DMS79 (cell line): Measurements from ENCODE around the gene DNTTIP2.
"Not testable (repeated sequence)": the region's sequence is repeated elsewhere in the genome, so short reads cannot be mapped to it uniquely, and the experiment has no call there.

Source experiments
- DNase-seq: peaks from one replicate; lab custom pipeline; 2025; lab: John Stamatoyannopoulos, UW

The DNTTIP2 gene, protein sequence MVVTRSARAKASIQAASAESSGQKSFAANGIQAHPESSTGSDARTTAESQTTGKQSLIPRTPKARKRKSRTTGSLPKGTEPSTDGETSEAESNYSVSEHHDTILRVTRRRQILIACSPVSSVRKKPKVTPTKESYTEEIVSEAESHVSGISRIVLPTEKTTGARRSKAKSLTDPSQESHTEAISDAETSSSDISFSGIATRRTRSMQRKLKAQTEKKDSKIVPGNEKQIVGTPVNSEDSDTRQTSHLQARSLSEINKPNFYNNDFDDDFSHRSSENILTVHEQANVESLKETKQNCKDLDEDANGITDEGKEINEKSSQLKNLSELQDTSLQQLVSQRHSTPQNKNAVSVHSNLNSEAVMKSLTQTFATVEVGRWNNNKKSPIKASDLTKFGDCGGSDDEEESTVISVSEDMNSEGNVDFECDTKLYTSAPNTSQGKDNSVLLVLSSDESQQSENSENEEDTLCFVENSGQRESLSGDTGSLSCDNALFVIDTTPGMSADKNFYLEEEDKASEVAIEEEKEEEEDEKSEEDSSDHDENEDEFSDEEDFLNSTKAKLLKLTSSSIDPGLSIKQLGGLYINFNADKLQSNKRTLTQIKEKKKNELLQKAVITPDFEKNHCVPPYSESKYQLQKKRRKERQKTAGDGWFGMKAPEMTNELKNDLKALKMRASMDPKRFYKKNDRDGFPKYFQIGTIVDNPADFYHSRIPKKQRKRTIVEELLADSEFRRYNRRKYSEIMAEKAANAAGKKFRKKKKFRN

DNA sequence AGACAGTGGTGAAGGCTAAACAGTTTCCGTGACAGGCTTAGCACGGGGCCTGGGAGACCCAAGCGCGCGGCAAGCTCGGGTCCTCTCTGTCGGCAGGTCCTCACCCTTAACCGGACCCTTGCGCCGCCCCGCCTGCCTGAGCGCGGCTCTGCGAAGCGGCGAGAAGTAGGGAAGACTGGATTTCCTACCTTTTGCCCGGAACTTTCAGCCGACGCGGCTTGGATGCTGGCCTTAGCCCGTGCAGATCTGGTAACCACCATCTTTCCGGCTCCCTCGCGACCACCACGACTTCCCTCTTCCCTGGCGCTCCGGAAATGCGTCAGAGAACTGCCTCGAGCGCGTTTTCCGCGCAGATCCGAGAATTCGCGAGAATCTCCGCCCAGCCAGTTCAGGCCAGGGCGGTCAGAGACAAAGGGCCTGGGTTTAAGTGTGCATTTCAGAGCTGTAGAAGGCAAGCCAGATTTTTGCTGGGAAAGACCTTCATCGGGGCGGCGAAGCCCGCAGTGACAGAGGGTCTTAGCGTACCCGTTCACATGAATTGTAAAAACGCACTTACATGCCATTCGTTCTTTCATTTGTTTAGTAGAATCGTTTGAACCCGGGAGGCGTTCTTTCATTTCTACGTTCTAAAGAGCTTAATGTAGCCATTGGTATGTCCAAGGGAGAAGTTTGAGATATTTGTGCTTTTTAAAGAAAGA, at the start of gene DNTTIP2:
TSS of gene DNTTIP2 (minus strand) at position 318 of the 698 bp plus-strand sequence. CDS start at position 260, 58 bp downstream.
- DNase-seq, result peak; percentile 88

DNA sequence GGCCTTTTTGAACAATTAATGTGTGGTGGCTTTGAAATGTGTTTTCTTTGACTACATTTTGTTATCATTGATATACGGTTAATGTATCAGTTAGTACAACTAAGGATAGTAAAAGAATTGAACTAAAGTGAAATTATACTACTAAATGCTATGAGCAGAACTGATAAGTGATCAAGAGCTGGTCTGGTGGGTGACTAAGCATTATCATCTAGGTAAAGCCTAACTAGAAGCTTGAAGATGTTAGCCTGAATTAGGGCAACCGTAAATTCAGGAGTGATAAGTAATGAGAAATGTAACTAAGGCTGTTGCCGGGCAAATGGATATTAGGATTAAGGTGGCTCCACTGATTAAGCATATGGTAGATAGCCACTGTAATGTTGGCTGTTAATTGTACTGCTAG, 46.2 kb upstream of the DNTTIP2 start:
- no peak for DNase-seq

DNA sequence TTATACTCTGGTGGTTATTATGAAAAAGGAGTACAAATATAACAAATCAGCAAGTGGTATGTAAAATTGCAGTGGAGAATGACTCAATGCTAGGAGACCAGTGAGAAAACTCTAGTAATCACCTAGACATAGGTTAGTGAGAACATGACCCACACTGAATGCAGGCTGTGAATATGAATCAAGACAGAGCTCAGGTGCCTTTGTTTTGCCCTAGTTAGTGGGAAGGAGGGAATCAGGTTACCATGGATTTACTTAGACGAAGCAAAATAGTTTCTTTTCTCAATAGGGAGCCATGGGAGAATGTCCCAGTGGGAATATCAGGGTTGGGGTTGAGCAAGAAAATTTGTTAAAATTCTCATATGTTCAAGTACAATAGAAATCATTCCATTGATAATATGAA, 40.8 kb upstream of the DNTTIP2 start:
- DNase-seq, result no peak

DNA sequence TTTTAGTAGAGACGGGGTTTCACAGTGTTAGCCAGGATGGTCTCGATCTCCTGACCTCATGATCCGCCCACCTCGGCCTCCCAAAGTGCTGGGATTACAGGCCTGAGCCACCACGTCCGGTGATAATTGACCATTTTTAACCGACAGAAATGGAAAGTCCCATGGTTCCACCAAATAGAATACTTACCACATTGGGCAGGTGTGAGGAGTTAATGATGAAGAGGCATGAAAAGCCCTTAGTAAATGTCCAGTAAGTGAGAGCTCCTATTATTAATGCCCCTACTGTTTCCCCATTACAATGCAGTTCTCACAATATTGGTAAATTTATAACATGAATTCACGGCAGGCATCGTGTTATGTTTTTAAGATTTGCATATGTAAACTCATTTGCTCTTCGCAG, 38.3 kb upstream of the DNTTIP2 start:
- no peak for DNase-seq

DNA sequence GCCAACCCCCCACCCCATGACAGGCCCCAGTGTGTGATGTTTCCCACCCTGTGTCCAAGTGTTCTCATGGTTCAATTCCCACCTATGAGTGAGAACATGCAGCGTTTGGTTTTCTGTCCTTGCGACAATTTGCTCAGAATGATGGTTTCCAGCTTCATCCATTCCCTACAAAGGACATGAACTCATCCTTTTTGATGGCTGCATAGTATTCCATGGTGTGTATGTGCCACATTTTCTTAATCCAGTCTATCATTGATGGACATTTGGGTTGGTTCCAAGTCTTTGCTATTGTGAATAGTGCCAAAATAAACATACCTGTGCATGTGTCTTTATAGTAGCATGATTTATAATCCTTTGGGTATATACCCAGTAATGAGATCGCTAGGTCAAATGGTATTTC, 31.9 kb upstream of the DNTTIP2 start:
- DNase-seq, result not testable (repeated sequence)

DNA sequence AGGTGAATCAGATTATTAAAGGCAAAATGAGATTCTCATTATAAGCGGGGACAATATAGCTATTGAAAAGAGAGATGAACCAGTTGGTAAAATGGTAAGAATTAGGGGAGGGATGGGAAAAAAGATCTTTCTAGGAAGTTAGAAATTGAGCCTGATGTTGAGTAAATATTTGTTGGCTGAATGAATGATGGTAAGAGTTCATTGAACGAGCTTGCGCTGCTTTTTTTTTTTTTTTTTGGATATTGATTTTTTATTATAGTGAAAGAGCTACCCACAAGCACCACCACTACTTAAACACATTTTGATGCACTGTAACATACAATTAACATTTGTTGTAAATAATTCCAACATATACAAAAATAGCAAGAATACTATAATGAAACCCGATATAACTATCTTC, 31.3 kb upstream of the DNTTIP2 start:
- no peak for DNase-seq

DNA sequence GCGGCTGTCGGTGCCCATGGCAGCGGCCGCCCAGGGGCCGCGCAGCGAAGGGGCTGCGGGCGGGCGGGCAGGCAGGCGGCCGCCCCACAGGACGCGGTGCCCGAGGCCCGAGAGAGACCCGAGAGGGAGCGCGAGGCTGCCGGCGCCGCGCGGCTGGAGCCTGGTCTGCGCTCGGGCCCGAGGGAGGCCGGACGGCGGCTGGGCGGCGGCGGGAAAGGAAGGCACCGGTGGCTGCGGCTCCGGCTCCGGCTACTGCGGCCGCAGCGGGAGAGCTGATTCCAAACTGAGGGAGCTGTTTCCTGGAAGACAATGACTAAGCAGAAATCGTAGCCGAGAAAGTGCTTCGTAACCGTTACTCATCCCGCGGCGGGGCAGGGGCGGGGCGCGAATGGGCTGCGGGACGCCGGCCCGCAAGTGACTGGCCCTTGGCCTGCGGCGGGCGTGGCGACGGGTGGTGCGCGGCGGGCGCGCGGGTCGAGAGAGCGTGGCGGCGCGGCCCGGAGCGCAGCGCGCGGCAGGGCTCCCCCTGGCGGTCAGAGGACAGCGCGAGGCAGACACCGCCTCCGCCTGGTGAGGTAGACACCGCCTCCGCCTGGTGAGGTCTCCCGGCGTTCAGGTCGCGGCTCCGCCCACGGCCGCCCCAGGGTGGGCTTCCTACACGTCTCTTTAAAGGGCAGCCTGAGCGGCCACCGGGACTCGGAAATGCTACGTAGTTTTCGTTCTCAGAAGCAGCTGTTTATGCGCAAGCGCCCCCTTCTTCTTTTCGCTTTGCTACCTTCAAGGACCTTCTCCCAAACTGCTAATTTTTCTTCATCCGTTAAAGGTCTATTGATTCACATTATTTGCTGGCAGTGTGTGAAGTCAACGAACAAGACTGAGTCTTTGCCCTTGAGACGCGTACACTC, 30.4 kb upstream of the DNTTIP2 start, which contains the start of gene GCLM:
TSS of gene GCLM (minus strand) at position 285 of the 905 bp plus-strand sequence. CDS start at position 18, 267 bp downstream.
- peak; percentile 55 for DNase-seq

DNA sequence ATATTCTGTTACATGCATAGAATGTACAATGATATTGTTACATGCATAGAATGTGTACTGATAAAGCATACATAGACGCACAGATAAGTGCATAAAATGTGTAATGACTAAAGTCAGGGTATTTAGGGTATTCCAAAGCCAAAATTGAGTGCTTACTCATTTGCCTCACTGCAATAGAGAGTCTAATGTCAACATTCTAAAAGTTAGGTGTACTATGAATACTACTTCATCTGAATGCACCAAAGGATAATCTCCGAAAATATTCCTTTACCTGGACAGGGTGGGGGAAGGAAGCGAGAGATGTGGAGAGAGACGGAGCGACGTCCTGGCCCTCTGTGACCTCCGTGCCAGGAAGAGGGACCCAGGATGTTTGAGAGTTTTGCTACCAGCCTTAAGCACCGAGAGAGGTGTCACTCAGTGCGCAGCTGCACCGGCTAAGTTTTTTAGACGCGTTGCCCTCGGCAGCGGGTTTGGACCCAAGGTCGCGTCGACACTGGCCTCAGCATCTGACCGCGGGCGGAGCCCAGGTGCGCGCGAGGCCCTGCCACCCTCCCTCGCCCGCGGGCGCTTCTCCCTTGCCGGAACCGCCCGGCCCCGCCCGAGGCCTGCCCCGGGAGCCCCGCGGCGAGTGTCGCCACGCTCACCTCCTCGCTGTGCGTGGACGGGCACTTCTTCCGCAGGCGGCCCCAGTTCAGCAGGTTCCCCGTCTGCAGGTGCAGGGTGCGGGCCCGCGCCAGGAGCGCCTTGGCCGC, 29.6 kb upstream of the DNTTIP2 start:
- DNase-seq, result no peak

DNA sequence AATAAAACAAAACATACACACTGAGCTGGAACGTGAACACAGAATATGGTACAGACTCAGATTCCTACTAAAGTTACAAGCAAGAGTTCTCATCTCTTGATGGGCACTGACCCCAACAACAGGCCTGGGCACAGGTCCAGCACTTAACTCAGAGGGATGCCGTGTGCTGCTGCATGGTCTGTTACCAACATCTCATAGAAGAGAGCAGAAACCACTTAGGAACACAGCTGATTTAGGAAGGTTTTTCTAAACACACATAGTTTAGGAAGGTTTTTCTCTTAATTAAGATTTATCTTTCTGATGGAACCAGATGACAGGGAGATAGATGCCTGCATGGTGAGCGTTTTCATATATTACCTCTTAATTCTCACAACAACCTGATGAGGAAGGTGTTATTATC, 28.7 kb upstream of the DNTTIP2 start:
- peak; percentile 77 for DNase-seq

DNA sequence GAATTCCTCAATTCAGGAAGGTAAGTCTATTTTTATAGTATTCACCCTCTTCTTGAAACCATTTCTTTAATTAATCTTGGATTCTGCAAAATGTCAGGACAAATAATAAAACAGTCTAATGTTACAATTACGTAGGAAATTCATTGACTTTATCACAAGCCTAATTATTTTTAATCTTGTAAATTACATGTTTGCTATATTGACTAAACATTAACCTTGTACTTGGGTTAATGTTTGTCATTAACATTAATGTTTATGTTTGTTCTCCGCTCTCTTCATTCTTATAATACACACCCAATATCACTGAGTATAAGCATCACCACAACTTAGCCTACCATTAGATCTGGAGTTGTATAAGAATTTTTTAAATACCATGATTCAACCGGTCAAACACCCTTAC, 27.5 kb upstream of the DNTTIP2 start:
- no peak for DNase-seq

DNA sequence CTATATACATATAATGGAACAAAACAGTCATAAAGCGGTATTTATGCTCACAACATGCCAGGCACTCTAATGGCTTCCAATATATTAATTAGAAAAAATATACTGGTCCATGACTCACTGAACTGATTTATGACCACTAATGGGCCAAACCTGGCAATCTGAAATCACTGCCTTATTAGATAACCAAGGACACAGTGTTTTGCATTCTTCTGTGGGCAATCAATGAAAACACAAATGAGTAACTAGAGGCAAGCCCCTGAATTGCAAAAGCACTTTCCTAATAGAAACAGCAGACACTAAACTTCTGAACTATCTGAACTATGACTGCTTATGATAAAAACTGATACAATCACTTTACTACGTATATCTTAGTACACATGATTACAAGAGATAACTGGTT, 26.7 kb upstream of the DNTTIP2 start:
- no peak for DNase-seq

DNA sequence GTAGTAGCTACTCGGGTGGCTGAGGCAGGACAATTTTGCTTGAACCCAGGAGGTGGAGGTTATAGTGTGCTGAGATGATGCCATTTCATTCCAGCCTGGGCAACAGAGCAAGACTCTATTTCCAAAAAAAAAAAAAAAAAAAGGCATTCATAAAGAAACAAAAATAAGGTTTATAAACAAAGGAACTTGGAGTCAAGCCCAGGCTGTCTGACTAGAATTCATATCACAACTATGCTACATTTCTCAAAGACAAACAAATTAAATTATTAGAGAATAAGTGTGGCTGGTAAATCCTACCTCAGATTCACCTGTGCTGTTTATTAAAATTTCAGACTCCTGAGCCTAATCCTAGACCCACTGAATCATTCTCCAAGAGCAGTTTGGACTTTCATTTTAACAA, 26.0 kb upstream of the DNTTIP2 start:
- DNase-seq, result no peak

DNA sequence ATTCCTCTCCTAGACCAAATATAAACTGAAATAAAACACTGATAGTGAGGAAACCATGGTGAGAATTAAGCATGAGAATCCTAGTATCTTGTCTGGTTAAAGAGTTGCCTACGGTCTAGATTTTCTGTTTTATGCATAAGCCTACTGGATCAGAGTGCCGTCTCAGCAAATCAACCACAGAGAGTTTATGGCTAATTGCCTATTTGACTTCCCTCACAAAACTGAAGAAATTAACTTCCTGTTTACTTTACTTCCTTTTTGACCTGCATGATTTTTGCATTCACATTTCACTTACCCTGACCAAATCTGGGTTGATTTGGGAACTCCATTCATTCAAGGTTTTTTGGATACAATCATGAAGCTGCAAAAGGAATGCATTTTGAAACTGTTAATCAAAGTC, 25.2 kb upstream of the DNTTIP2 start:
- DNase-seq, result no peak

DNA sequence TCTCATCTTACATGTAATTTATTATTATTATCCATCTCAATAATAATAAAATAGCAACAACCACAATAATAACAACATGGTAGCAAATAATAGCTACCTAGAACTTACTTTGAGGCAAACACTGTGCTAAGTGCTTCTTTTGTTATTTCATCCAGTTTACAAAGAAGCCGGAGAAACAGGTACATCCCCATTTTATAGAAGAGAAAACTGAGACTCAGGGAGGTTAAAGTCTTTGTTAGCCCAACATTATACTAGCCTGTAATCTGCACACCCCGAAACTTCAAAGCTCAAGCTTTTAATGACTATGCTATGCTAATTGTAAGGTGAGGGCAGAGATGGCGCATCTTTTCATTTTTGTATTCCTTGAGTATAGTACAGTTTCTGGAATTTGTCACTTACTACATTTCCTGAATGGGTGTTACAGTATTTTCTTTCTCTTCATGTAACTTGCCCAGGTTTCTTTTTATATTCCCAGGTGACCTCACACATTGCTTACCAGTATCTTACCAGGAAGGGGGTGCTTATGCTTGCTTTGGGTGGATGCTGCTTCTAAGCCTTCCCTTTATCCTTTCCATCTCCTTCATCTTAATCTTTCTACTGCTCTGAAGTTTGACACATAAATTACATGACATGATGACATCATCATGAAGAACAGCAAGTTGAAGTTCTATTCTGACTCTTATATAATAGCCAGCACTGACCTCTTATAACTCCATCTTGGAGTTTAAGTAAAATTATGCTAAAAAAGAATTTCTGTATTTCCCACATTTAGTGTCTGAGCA, 21.9 kb upstream of the DNTTIP2 start:
- DNase-seq, result no peak

DNA sequence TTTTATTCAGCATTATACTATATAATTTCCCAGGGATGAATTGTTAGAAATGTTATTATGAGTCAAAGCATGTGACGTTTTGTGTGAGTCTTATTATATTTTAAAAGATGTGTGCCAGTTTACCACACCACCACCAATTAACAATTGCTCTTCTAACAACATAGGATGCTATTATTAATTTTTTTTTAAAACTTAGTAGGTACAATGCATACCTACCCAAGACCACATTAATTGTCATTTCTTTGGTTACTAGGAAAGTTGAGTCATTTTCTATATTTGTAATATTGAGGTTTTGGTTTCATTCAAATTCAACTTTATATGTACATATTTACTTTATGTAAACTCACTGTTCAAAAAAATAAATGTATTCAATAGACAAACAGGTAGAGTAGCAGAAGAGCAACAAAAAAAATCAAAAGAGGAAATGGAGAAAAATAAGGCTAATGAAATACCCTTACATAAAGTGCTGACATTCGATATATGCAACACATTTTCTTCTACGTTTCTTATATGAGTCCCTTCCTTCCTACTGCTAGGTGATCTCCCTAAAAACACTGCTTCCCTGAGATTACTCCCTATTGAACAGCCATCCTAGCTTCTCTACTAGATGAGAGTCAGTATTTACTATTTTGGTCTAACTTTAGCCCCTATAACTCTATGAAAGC, 20.7 kb upstream of the DNTTIP2 start:
- DNase-seq, result no peak

DNA sequence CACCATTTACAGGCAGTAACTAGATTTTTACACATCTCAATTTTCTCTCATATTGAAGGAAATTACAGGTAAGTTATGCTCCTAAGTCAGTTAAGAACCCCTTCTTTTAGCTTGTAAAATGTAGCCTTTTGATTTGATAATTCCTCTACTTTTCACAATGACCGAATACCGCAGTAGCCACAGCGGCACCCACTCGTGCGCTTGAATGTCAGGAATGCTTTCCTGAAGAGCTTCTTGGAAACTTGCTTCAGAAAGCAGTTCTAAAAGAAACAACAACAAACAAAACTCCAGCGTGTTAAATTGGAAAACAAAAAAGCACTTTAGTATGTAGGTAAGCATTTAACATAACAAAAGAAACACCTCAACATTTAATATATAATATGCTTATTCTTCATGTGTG, 9.9 kb upstream of the DNTTIP2 start:
- no peak for DNase-seq

DNA sequence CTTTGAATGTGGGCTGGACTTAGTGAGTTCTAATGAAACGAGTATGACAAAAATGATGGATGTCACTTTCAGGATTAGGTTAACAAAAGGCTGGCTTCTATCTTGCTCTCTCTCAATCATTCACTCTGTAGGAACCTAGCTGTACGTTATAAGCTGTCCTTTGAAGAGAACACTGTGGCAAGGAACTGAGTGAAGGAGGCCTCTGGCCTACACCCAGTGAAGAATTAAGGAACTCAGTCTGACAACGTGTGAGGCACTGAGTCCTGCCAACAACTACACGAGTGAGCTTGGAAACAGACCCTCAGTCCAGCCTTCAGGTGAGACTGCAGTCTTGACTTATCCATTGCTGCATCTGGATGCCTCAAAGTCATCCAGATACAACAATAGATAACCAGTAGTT, 3.3 kb upstream of the DNTTIP2 start:
- DNase-seq, result no peak

DNA sequence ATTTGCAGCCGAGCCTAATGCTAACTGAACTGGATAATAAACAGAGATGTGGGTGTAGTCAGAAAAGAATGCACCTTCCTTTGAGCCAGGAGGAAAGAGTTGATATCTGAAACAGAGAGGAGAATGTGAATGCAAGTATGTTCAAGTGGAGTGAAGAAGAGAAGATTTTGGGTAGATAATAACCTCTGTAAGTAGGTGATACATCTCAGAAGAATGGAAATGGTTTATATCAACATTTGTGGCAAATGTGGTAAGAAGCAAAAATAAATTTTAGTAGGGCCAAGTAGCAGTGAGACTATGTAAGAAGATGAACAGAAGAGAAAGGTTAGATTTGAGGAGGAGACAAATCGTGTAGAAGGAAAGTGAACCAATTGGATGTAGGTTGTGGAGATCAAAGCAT, 1.7 kb upstream of the DNTTIP2 start:
- no peak for DNase-seq

DNA sequence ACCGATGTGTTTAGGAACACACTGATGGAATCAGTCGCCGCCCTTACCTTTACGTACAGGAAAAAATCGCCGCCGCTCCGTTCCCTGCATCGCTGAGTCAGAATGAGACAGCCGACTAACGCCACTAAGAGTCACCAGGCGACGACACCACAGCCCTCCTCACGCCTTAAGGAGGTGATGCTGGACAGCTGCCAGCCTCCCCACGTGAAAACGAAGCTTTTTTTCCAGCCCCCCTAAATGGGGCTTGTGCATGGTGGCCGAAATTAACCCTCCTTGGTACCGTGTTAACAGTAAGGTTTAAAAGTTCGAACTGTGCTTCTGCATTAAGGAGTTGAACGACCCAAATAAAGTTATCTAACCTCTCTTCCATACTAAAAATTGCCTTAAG, 511 bp downstream of the DNTTIP2 start:
- peak; percentile 13 for DNase-seq

DNA sequence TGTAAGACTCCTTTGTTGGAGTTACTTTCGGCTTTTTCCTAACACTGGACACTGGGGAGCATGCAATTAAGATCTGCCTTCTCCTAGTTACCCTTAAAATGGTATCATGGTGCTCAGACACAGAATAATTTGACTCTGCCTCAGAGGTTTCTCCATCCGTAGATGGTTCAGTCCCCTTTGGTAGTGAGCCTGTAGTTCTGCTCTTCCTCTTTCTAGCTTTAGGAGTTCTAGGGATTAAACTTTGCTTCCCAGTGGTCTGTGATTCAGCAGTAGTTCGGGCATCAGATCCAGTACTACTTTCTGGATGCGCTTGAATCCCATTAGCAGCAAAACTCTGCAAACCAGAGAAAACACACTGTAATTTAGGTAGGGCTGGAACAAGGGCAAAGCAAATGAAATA, 1.5 kb downstream of the DNTTIP2 start:
- DNase-seq, result no peak
